Measurements from ENCODE around the gene MYMX.

Gene MYMX

GRCh38 chr6:44265007-44265721 is 48.4 kb downstream of the MYMX start, which contains the start of gene NFKBIE:
TSS of gene NFKBIE (minus strand) at chr6:44265551. CDS start at chr6:44265346, 205 bp downstream.
- TF ChIP-seq CTCF (conservative IDR thresholded peaks at IDR 0.05) (peak; percentile 38), ZFX (IDR thresholded peaks at IDR 0.05) (peak; percentile 58; the same call in 1 of the 2 replicates)
- peak within 1 kb of the TSS; percentile 76 for H3K27ac ChIP-seq

- H3K27ac ChIP-seq: peak overlapping the region; percentile 76
Observed at GRCh38 chr6:44265722-44266233, 49.1 kb downstream of the MYMX start.

GRCh38 chr6:44266347-44266746 is 49.6 kb downstream of the MYMX start:
- no peak overlapping the region for H3K27ac ChIP-seq
- TF ChIP-seq ZFX (IDR thresholded peaks at IDR 0.05): no peak
- no peak for TF ChIP-seq CTCF (conservative IDR thresholded peaks at IDR 0.05)

More at GRCh38 chr6:44265722-44266233, 49.1 kb downstream of the MYMX start:
- no peak for TF ChIP-seq ZFX (IDR thresholded peaks at IDR 0.05)
- TF ChIP-seq CTCF (conservative IDR thresholded peaks at IDR 0.05): no peak

GRCh38 chr6:44267252-44267651 is 50.5 kb downstream of the MYMX start:
- TF ChIP-seq ZFX (IDR thresholded peaks at IDR 0.05) (no peak), CTCF (conservative IDR thresholded peaks at IDR 0.05) (no peak)
- no peak overlapping the region for H3K27ac ChIP-seq

Measured in C4-2B (cell line).